GM21723 (cell line): ENCODE results near the gene XXYLT1.

ENCODE experiments used
- ATAC-seq: cut with Tn5 transposase; IDR thresholded peaks from one replicate; pipeline ENCODE4 v1.9.1; 2021; ENCODE audit warnings: mild to moderate bottlenecking, moderate library complexity; ENCODE audit not compliant: unreplicated experiment

Gene XXYLT1

GRCh38 chr3:195036574-195036973, 234.4 kb downstream of the XXYLT1 start:
- ATAC-seq = no peak

GRCh38 chr3:195036203-195036505, 234.8 kb downstream of the XXYLT1 start:
- ATAC-seq = no peak

- no peak for ATAC-seq
These were observed 235.4 kb downstream of the XXYLT1 start for GRCh38 chr3:195035345-195036202.

- ATAC-seq = no peak
These were observed 236.4 kb downstream of the XXYLT1 start for GRCh38 chr3:195034541-195034940.

- no peak for ATAC-seq
These were observed 236.9 kb downstream of the XXYLT1 start for GRCh38 chr3:195034101-195034500.

GRCh38 chr3:195033531-195034091, 237.3 kb downstream of the XXYLT1 start:
- ATAC-seq = no peak

- ATAC-seq = no peak
These were observed 238.0 kb downstream of the XXYLT1 start for GRCh38 chr3:195032955-195033354.

GRCh38 chr3:195032106-195032759, 238.7 kb downstream of the XXYLT1 start:
- ATAC-seq = no peak

- ATAC-seq = no peak
These were observed 239.4 kb downstream of the XXYLT1 start for GRCh38 chr3:195031574-195032003.

- no peak for ATAC-seq
These were observed 240.1 kb downstream of the XXYLT1 start for GRCh38 chr3:195030791-195031321.

GRCh38 chr3:195028877-195029606, 241.9 kb downstream of the XXYLT1 start:
- ATAC-seq = no peak

- ATAC-seq = no peak
These were observed 245.1 kb downstream of the XXYLT1 start for GRCh38 chr3:195025884-195026200.

- no peak for ATAC-seq
These were observed 245.7 kb downstream of the XXYLT1 start for GRCh38 chr3:195025056-195025883.

GRCh38 chr3:195023989-195024388, 247.0 kb downstream of the XXYLT1 start:
- no peak for ATAC-seq

- no peak for ATAC-seq
These were observed 247.4 kb downstream of the XXYLT1 start for GRCh38 chr3:195023576-195023975.

- no peak for ATAC-seq
These were observed 249.3 kb downstream of the XXYLT1 start for GRCh38 chr3:195021692-195022091.

GRCh38 chr3:195020921-195021320, 250.0 kb downstream of the XXYLT1 start:
- ATAC-seq = no peak

GRCh38 chr3:195020185-195020584, 250.8 kb downstream of the XXYLT1 start:
- no peak for ATAC-seq

- no peak for ATAC-seq
These were observed 251.6 kb downstream of the XXYLT1 start for GRCh38 chr3:195019335-195019734.
